Body of pancreas (tissue), 4 donors: ENCODE data around the gene FAHD1. TPM values are rescaled to one million over a fixed set of nuclear protein-coding genes. Genes with fewer than 3 reads are reported as not detected.

ENCODE experiments used
- ATAC-seq: fragments of 150-250 bp; one replicate; pipeline ENCODE4 v1.9.1; 2016
- DNase-seq, 4 donors: peaks; one replicate each; pipeline ENCODE4 v3.0.0-alpha.2; 2019
- H3K27ac ChIP-seq, 4 donors: fragments of 200-600 bp; sonication (generic); 1 replicate in 3 of 4; 2 replicates in 1 of 4; pipeline versions ENCODE4 v1.5.1 to v1.6.1; 2016 to 2019; ENCODE audit warnings: mild to moderate bottlenecking in 1 of 4, mixed read lengths in 1 of 4, moderate library complexity in 1 of 4
- H3K27me3 ChIP-seq, 2 donors: fragments of 200-600 bp; sonication (generic); one replicate each; pipeline ENCODE4 v1.6.0; 2016; ENCODE audit warnings: mild to moderate bottlenecking in 1 of 2
- H3K36me3 ChIP-seq, 2 donors: fragments of 200-600 bp; sonication (generic); replicated peaks in 1 of 2; 2 replicates each; pipeline ENCODE4 v1.5.1; 2016; ENCODE audit warnings: low read depth in 2 of 2; ENCODE audit not compliant: insufficient read depth in 1 of 2
- H3K4me1 ChIP-seq: fragments of 200-600 bp; sonication (generic); one replicate; pipeline ENCODE4 v1.6.0; 2016
- H3K4me3 ChIP-seq, 2 donors: fragments of 200-600 bp; sonication (generic); 1 replicate in 1 of 2; 2 replicates in 1 of 2; pipeline ENCODE4 v1.5.1; 2016 to 2019
- H3K9me3 ChIP-seq, 3 donors: fragments of 200-600 bp; sonication (generic); 1 replicate in 2 of 3; 2 replicates in 1 of 3; pipeline ENCODE4 v1.5.1; 2016
- POLR2A ChIP-seq, 3 donors: fragments of 450-650 bp; IDR thresholded peaks; one replicate each; pipeline ENCODE4 v1.6.1; 2016; ENCODE audit warnings: antibody characterized with exemption in 3 of 3, mild to moderate bottlenecking in 2 of 3
- WGBS, 2 donors: methylation state at CpG; one replicate each; pipeline ENCODE4 v1.1.5; 2017; 5-methylcytosine and 5-hydroxymethylcytosine counted together
- intact Hi-C: fragments of 100-400 bp; cut with DNase I; formaldehyde crosslinking; loops from one replicate; pipeline ENCODE4 v1.15.1; 2023
- total RNA-seq, 2 donors: library from RNA; depleted of rRNA; stranded (reverse); fragments of >200 nt; gene quantifications; one replicate each; pipeline ENCODE4 v1.1.0, GENCODE V29; 2016
- TF ChIP-seq, protein P1 (sequence below), 7 experiments: fragments of 450-650 bp in 4 of 7; fragments of 200-600 bp in 3 of 7; sonication (generic) in 3 of 7; IDR thresholded peaks; one replicate each; pipeline ENCODE4 v1.5.1; 2016 to 2019; ENCODE audit warnings: antibody characterized with exemption in 7 of 7

FAHD1 gene
- total RNA-seq, 2 donors from 2014 or later, result 32.6 to 50.8 TPM

- peaks cover 25% of the 10 kb centered on the region for H3K4me1 ChIP-seq
- intact Hi-C loops, result no loop called here
- TF ChIP-seq, protein P1, sequence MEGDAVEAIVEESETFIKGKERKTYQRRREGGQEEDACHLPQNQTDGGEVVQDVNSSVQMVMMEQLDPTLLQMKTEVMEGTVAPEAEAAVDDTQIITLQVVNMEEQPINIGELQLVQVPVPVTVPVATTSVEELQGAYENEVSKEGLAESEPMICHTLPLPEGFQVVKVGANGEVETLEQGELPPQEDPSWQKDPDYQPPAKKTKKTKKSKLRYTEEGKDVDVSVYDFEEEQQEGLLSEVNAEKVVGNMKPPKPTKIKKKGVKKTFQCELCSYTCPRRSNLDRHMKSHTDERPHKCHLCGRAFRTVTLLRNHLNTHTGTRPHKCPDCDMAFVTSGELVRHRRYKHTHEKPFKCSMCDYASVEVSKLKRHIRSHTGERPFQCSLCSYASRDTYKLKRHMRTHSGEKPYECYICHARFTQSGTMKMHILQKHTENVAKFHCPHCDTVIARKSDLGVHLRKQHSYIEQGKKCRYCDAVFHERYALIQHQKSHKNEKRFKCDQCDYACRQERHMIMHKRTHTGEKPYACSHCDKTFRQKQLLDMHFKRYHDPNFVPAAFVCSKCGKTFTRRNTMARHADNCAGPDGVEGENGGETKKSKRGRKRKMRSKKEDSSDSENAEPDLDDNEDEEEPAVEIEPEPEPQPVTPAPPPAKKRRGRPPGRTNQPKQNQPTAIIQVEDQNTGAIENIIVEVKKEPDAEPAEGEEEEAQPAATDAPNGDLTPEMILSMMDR (IDR thresholded peaks at IDR 0.05), result no peak
- no peak for TF ChIP-seq POLR2A (IDR thresholded peaks at IDR 0.05)
- ATAC-seq, result no peak
- no peaks in the 10 kb centered on the region for H3K9me3 ChIP-seq
- H3K27me3 ChIP-seq, result no peaks in the 10 kb centered on the region
- H3K36me3 ChIP-seq, result peaks cover 0 to 6% of the 10 kb centered on the region in 2 donors
- peak in 1 of 4 donors; percentile 8 for DNase-seq
- H3K4me3 ChIP-seq, result no peak overlapping the region
- no peak overlapping the region for H3K27ac ChIP-seq
- 82% methylated on average over 6 of the region's 6 CpGs; no CpG with 5 or more reads in 1 of the 2 donors for WGBS, 2 donors
Measured at GRCh38 chr16:1787056-1787321, 40.0 kb upstream of the FAHD1 start.

- TF ChIP-seq, protein P1 (IDR thresholded peaks at IDR 0.05), result no peak
- no peak for TF ChIP-seq POLR2A (IDR thresholded peaks at IDR 0.05)
- ATAC-seq (no peak), DNase-seq (peak in 3 of 4 donors; percentile 10 to 13 (median 12))
- Histone ChIP-seq H3K36me3 (peaks cover 0 to 6% of the 10 kb centered on the region in 2 donors), H3K4me3 (no peak overlapping the region), H3K4me1 (peaks cover 25% of the 10 kb centered on the region), H3K27ac (no peak overlapping the region), H3K27me3 (no peaks in the 10 kb centered on the region), H3K9me3 (no peaks in the 10 kb centered on the region)
- intact Hi-C loops, result no loop called here
- 91 to 93% methylated on average over 28 to 44 of the region's 44 CpGs for WGBS, 2 donors
Measured at GRCh38 chr16:1787322-1788094, 39.5 kb upstream of the FAHD1 start.

DNA sequence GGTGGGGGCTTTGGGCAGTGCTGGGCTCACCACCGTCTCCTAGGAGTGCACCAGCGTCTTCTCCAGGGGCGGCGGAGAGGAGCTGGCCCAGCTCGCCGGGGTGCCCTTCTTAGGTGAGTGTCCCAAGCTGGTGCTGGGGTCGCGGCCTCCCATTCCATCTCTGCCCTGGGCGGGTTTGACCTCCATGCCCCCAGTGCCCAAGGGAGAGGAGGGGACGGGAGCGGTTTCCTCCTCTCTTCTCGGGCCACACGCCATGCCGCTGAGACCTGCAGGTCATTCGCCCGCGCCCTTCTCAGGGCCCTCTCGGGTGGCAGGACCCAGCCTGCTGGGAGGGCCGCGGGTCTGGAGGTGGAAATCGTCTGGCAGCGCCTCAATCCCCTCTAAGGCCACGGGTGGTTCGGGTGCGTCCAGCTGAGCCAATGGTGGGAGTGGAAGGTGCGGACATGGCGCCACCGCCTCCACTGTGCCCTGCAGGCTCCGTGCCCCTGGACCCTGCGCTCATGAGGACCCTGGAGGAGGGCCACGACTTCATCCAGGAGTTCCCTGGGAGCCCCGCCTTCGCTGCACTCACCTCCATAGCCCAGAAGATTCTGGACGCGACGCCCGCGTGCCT, 38.8 kb upstream of the FAHD1 start:
- WGBS, 2 donors, result 90% methylated on average over 4 to 36 of the region's 38 CpGs
- no peak for ATAC-seq
- peaks cover 0 to 6% of the 10 kb centered on the region in 2 donors for H3K36me3 ChIP-seq
- H3K4me1 ChIP-seq, result peaks cover 30% of the 10 kb centered on the region
- peak in 2 of 4 donors; percentile 6 to 9 for DNase-seq
- intact Hi-C loops, result no loop called here
- TF ChIP-seq, protein P1 (IDR thresholded peaks at IDR 0.05), result no peak
- TF ChIP-seq POLR2A (IDR thresholded peaks at IDR 0.05), result no peak
- H3K4me3 ChIP-seq, result no peak overlapping the region
- H3K9me3 ChIP-seq, result no peaks in the 10 kb centered on the region
- H3K27ac ChIP-seq, result no peak overlapping the region
- no peaks in the 10 kb centered on the region for H3K27me3 ChIP-seq

- TF ChIP-seq, protein P1 (IDR thresholded peaks at IDR 0.05), result no peak
- TF ChIP-seq POLR2A (IDR thresholded peaks at IDR 0.05), result no peak
- ATAC-seq (no peak), DNase-seq (peak in 1 of 4 donors; percentile 14)
- Histone ChIP-seq H3K36me3 (peaks cover 0 to 6% of the 10 kb centered on the region in 2 donors), H3K9me3 (no peaks in the 10 kb centered on the region), H3K27me3 (no peaks in the 10 kb centered on the region), H3K4me3 (no peak overlapping the region), H3K27ac (no peak overlapping the region), H3K4me1 (peaks cover 32% of the 10 kb centered on the region)
- 63% methylated on average over 17 of the region's 19 CpGs; no CpG with 5 or more reads in 1 of the 2 donors for WGBS, 2 donors
- intact Hi-C loops, result no loop called here
Measured at GRCh38 chr16:1788708-1789100, 38.3 kb upstream of the FAHD1 start.
